Measurements from ENCODE around the gene ASB7.

The ASB7 gene

GRCh38 chr15:100614336-100614735 lies 11.9 kb downstream of the ASB7 start:
- Histone ChIP-seq H3K79me2 (ENCODE audit: insufficient read depth, low read length) (no peaks in the 10 kb centered on the region), H3K4me3 (ENCODE audit: insufficient read depth, low read length, poor library complexity, severe bottlenecking) (no peak overlapping the region), H3K27ac (ENCODE audit: low read depth, low read length) (no peak overlapping the region), H3K4me2 (ENCODE audit: low read depth, low read length, poor library complexity, severe bottlenecking) (no peak overlapping the region), H2AFZ (ENCODE audit: low read depth, low read length, severe bottlenecking) (no peak overlapping the region), H3K9ac (ENCODE audit: low read length) (no peak overlapping the region), H3K9me3 (ENCODE audit: insufficient read depth, low read length) (no peaks in the 10 kb centered on the region), H4K20me1 (ENCODE audit: low read depth, low read length) (no peaks in the 10 kb centered on the region), H3K9me2 (replicated peaks; ENCODE audit: insufficient read depth, low read length) (no peaks in the 10 kb centered on the region), H3F3A (ENCODE audit: insufficient read depth) (no peaks in the 10 kb centered on the region), H3K27me3 (ENCODE audit: low read length) (no peaks in the 10 kb centered on the region), H3K36me3 (ENCODE audit: low read length) (peaks cover 5% of the 10 kb centered on the region; the same call in 1 of the 2 replicates)
- TF ChIP-seq EZH2phosphoT487 (conservative IDR thresholded peaks at IDR 0.05; ENCODE audit: low read length): no peak
- TF ChIP-seq, protein P1, sequence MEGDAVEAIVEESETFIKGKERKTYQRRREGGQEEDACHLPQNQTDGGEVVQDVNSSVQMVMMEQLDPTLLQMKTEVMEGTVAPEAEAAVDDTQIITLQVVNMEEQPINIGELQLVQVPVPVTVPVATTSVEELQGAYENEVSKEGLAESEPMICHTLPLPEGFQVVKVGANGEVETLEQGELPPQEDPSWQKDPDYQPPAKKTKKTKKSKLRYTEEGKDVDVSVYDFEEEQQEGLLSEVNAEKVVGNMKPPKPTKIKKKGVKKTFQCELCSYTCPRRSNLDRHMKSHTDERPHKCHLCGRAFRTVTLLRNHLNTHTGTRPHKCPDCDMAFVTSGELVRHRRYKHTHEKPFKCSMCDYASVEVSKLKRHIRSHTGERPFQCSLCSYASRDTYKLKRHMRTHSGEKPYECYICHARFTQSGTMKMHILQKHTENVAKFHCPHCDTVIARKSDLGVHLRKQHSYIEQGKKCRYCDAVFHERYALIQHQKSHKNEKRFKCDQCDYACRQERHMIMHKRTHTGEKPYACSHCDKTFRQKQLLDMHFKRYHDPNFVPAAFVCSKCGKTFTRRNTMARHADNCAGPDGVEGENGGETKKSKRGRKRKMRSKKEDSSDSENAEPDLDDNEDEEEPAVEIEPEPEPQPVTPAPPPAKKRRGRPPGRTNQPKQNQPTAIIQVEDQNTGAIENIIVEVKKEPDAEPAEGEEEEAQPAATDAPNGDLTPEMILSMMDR (IDR thresholded peaks at IDR 0.05; ENCODE audit: insufficient read depth, low read length, poor library complexity, severe bottlenecking): no peak

GRCh38 chr15:100614918-100615317 lies 12.5 kb downstream of the ASB7 start:
- Histone ChIP-seq H3F3A (ENCODE audit: insufficient read depth) (no peaks in the 10 kb centered on the region), H3K4me3 (ENCODE audit: insufficient read depth, low read length, poor library complexity, severe bottlenecking) (no peak overlapping the region), H2AFZ (ENCODE audit: low read depth, low read length, severe bottlenecking) (no peak overlapping the region), H3K27me3 (ENCODE audit: low read length) (no peaks in the 10 kb centered on the region), H3K9ac (ENCODE audit: low read length) (no peak overlapping the region), H3K9me2 (replicated peaks; ENCODE audit: insufficient read depth, low read length) (no peaks in the 10 kb centered on the region), H3K79me2 (ENCODE audit: insufficient read depth, low read length) (no peaks in the 10 kb centered on the region), H3K9me3 (ENCODE audit: insufficient read depth, low read length) (no peaks in the 10 kb centered on the region), H3K36me3 (ENCODE audit: low read length) (peaks cover 7% of the 10 kb centered on the region; the same call in 1 of the 2 replicates), H3K27ac (ENCODE audit: low read depth, low read length) (no peak overlapping the region), H3K4me2 (ENCODE audit: low read depth, low read length, poor library complexity, severe bottlenecking) (no peak overlapping the region), H4K20me1 (ENCODE audit: low read depth, low read length) (no peaks in the 10 kb centered on the region)
- TF ChIP-seq, protein P1 (IDR thresholded peaks at IDR 0.05; ENCODE audit: insufficient read depth, low read length, poor library complexity, severe bottlenecking): no peak

DNA sequence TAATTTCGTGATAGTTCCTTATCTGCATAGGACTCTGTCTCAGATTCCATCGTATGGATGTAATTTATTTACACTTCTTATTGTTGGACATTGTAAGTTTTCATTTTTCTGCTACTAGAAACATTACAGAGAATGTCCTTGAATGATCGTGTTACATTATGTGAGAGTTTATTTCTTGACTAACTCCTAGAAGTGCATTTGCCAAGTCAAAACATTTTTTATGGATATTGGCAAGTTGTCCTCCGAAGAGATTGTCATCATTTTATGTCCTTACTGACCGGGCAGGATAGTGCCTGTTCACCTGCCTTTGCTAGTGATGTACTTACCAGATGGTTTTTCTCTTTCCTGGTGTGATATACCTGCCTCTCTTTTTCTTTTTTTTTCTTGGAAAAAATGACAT lies 13.4 kb downstream of the ASB7 start:
- no peak overlapping the region for H2AFZ ChIP-seq (ENCODE audit: low read depth, low read length, severe bottlenecking)
- no peak overlapping the region for H3K4me2 ChIP-seq (ENCODE audit: low read depth, low read length, poor library complexity, severe bottlenecking)
- H3K9me3 ChIP-seq (ENCODE audit: insufficient read depth, low read length): no peaks in the 10 kb centered on the region
- TF ChIP-seq, protein P1 (IDR thresholded peaks at IDR 0.05; ENCODE audit: insufficient read depth, low read length, poor library complexity, severe bottlenecking): no peak
- no peak for TF ChIP-seq EZH2phosphoT487 (conservative IDR thresholded peaks at IDR 0.05; ENCODE audit: low read length)
- H3F3A ChIP-seq (ENCODE audit: insufficient read depth): no peaks in the 10 kb centered on the region
- no peaks in the 10 kb centered on the region for H3K9me2 ChIP-seq (replicated peaks; ENCODE audit: insufficient read depth, low read length)
- no peaks in the 10 kb centered on the region for H3K27me3 ChIP-seq (ENCODE audit: low read length)
- H3K4me3 ChIP-seq (ENCODE audit: insufficient read depth, low read length, poor library complexity, severe bottlenecking): no peak overlapping the region
- H3K9ac ChIP-seq (ENCODE audit: low read length): no peak overlapping the region
- H3K27ac ChIP-seq (ENCODE audit: low read depth, low read length): no peak overlapping the region
- H4K20me1 ChIP-seq (ENCODE audit: low read depth, low read length): no peaks in the 10 kb centered on the region
- H3K79me2 ChIP-seq (ENCODE audit: insufficient read depth, low read length): no peaks in the 10 kb centered on the region
- peaks cover 9% of the 10 kb centered on the region; the same call in 1 of the 2 replicates for H3K36me3 ChIP-seq (ENCODE audit: low read length)

Measured in SU-DHL-6 (cell line).